ENCODE results near the gene KLF7. TPM values are rescaled to one million over a fixed set of nuclear protein-coding genes. Genes with fewer than 3 reads are reported as not detected.

KLF7 gene
- total RNA-seq: 10 to 100 TPM in 1 of 2 experiments, 1 to 10 TPM in 1; 8.2 to 10.1 TPM

DNA sequence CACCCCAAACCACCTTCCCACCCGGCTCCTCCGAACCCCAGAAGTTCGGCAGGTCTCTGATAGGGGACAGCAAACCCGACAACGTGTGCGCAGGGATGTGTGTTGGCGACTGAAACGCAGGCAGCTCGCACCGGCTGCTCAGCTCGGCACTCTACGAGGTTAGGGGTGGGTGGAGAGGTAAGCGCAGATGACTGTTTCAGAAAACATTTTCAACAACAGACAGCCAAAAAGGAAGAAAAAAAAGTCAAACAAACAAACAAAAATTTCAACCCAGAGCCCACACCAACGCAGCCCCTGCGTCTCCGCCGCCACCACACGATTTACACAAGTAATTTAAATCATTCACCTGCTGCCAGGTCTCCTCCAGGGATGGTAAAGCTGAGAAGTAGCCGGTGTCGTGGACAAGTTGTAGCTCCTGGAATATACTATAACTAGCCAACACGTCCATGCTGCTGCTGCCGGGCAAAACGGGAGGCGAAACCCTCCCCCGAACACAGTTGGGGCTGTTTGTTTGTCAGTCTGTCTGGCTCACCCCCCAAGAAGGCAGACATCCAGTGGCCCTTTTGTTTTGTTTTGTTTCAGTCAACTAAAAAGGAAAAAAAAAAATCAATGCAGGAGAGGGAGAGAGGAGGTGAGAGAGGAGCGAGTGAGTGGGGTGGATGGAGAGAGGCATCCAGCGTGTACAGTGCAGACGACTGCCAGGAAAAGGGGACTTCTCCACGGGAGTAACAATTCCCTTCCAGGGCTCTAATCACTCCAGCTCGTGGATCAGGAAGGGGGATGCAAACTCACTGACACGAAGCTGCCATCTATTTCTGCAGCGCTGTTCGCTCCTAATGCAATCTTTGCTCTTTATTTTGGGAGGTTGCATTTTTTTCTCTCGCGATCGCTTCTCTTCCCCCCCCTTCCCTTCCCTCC is at the start of gene KLF7:
Gene KLF7 (minus strand): TSS at position 828 of the 918 bp plus-strand sequence. CDS start 380 bp downstream, at position 448.
- H3K9me3 Mint-ChIP-seq: no peaks in the 10 kb centered on the region
- no peaks in the 10 kb centered on the region for H3K27me3 Mint-ChIP-seq
- peaks cover 56% of the 10 kb centered on the region for H3K4me1 Mint-ChIP-seq

GRCh38 chr2:207215308-207215707 is 49.6 kb upstream of the KLF7 start:
- H3K27me3 Mint-ChIP-seq: peaks cover 4% of the 10 kb centered on the region
- H3K36me3 Mint-ChIP-seq: no peaks in the 10 kb centered on the region
- no peak for DNase-seq
- no peak overlapping the region for H3K27ac Mint-ChIP-seq
- H3K9me3 Mint-ChIP-seq: peaks cover 3% of the 10 kb centered on the region
- peaks cover 15% of the 10 kb centered on the region for H3K4me1 Mint-ChIP-seq
- H3K4me3 Mint-ChIP-seq: no peak overlapping the region

More for the DNA sequence above, at the start of gene KLF7:
- Mint-ChIP-seq H3K36me3 (no peaks in the 10 kb centered on the region), H3K27ac (peak within 1 kb of the TSS; percentile 96), H3K4me3 (peak within 1 kb of the TSS; percentile 90)
- DNase-seq: peak; percentile 65

GRCh38 chr2:207214446-207214845 is 48.7 kb upstream of the KLF7 start:
- no peak overlapping the region for H3K4me3 Mint-ChIP-seq
- peaks cover 2% of the 10 kb centered on the region for H3K36me3 Mint-ChIP-seq
- no peak for DNase-seq
- H3K27me3 Mint-ChIP-seq: peaks cover 4% of the 10 kb centered on the region
- H3K27ac Mint-ChIP-seq: no peak overlapping the region
- H3K9me3 Mint-ChIP-seq: peaks cover 5% of the 10 kb centered on the region
- H3K4me1 Mint-ChIP-seq: peaks cover 15% of the 10 kb centered on the region

- no peaks in the 10 kb centered on the region for H3K27me3 Mint-ChIP-seq
Observed at GRCh38 chr2:207206011-207206410, 40.3 kb upstream of the KLF7 start.

DNA sequence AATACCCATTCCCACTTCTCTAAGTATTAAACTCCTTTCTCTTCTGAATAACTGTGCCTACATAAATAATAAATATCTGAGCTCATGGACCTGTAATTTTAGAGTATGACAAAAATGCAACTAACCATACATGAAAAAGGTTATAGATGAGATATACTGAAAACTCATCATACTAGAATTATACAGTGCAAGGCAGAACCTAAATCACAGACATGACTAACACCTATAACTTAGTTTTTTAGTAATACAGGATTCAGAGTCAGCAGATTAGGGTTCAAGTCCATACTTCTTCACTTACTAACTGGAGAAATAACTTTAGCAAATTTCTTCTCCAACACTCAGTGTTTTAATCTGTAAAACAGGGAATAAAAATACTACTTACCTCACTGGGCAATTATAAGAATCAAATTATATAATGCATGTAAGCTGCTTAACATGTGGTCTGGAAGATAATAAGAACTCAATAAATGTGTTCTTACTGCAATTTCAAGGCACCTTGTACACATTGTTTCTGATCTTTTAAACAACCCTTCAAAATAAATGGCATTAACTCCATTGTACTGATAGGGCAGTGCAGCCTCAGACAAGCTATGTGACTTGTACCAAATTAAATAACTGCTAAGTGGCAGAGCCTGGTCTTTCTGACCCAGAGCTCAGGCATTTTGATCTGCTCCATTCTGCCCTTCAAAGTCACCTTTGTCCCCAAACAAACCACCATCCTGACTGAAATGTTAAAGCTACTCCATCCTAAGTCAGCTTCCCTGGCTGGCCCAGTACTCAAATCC is 39.6 kb upstream of the KLF7 start:
- no peaks in the 10 kb centered on the region for H3K27me3 Mint-ChIP-seq
- no peak overlapping the region for H3K4me3 Mint-ChIP-seq
- peaks cover 2% of the 10 kb centered on the region for H3K9me3 Mint-ChIP-seq
- no peak for DNase-seq
- peaks cover 2% of the 10 kb centered on the region for H3K36me3 Mint-ChIP-seq
- H3K4me1 Mint-ChIP-seq: no peaks in the 10 kb centered on the region
- H3K27ac Mint-ChIP-seq: no peak overlapping the region

More at GRCh38 chr2:207206011-207206410, 40.3 kb upstream of the KLF7 start:
- DNase-seq: no peak
- H3K4me1 Mint-ChIP-seq: no peaks in the 10 kb centered on the region
- no peak overlapping the region for H3K4me3 Mint-ChIP-seq
- H3K9me3 Mint-ChIP-seq: peaks cover 2% of the 10 kb centered on the region
- H3K27ac Mint-ChIP-seq: no peak overlapping the region
- peaks cover 2% of the 10 kb centered on the region for H3K36me3 Mint-ChIP-seq

GRCh38 chr2:207203056-207203455 is 37.3 kb upstream of the KLF7 start:
- Mint-ChIP-seq H3K4me1 (no peaks in the 10 kb centered on the region), H3K27me3 (no peaks in the 10 kb centered on the region), H3K9me3 (peaks cover 3% of the 10 kb centered on the region), H3K27ac (no peak overlapping the region), H3K4me3 (no peak overlapping the region), H3K36me3 (peaks cover 3% of the 10 kb centered on the region)
- no peak for DNase-seq

DNA sequence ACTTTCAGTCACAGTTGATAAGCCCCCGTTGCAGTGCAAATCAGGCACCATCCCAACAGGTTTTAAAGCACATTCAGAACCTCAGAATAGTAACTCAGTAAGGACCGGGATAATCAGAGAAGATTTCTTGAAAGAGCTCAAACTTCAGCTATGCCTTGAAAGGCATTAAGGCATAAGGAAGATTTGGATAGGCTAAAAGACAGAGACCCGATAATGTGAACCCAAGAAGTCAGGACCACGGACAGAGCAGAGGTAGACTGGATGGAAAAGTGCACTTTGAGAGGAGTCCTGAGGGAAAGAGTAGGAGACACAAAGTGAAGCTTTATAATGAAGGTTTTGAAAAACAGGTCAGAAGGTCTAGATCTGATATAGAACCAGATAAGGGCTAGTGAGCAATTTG is 36.9 kb upstream of the KLF7 start:
- no peak overlapping the region for H3K4me3 Mint-ChIP-seq
- peaks cover 3% of the 10 kb centered on the region for H3K9me3 Mint-ChIP-seq
- peaks cover 3% of the 10 kb centered on the region for H3K36me3 Mint-ChIP-seq
- no peak for DNase-seq
- no peak overlapping the region for H3K27ac Mint-ChIP-seq
- no peaks in the 10 kb centered on the region for H3K4me1 Mint-ChIP-seq
- H3K27me3 Mint-ChIP-seq: no peaks in the 10 kb centered on the region

DNA sequence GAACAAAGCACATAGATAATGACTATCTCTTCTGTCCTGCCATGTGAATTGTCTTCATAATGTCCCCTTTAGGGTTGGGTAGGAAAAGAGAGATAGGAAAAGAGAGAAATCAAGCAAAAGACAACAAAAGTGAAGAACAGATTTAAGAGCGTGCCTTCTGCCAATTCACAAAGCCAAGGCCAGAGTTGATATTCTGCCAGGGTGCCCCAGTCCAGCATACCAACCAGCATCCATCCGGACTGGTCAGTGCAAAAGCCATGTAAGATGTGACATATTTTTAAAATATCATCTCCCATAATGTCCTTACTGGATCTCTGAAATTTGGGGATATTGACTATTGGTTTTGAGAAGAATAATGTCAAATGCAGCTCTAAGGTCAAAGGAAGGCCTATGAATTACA is 35.7 kb upstream of the KLF7 start:
- no peaks in the 10 kb centered on the region for H3K4me1 Mint-ChIP-seq
- H3K36me3 Mint-ChIP-seq: peaks cover 3% of the 10 kb centered on the region
- no peak overlapping the region for H3K27ac Mint-ChIP-seq
- no peak for DNase-seq
- H3K9me3 Mint-ChIP-seq: peaks cover 3% of the 10 kb centered on the region
- H3K27me3 Mint-ChIP-seq: no peaks in the 10 kb centered on the region
- no peak overlapping the region for H3K4me3 Mint-ChIP-seq

GRCh38 chr2:207200136-207200535 is 34.4 kb upstream of the KLF7 start:
- H3K27ac Mint-ChIP-seq: no peak overlapping the region
- no peak overlapping the region for H3K4me3 Mint-ChIP-seq
- peaks cover 3% of the 10 kb centered on the region for H3K36me3 Mint-ChIP-seq
- no peaks in the 10 kb centered on the region for H3K4me1 Mint-ChIP-seq
- no peak for DNase-seq
- H3K27me3 Mint-ChIP-seq: no peaks in the 10 kb centered on the region
- peaks cover 3% of the 10 kb centered on the region for H3K9me3 Mint-ChIP-seq

GRCh38 chr2:207194028-207194427 is 28.3 kb upstream of the KLF7 start:
- no peak overlapping the region for H3K27ac Mint-ChIP-seq
- no peaks in the 10 kb centered on the region for H3K27me3 Mint-ChIP-seq
- peaks cover 3% of the 10 kb centered on the region for H3K9me3 Mint-ChIP-seq
- peaks cover 4% of the 10 kb centered on the region for H3K4me1 Mint-ChIP-seq
- peaks cover 3% of the 10 kb centered on the region for H3K36me3 Mint-ChIP-seq
- DNase-seq: no peak
- no peak overlapping the region for H3K4me3 Mint-ChIP-seq

DNA sequence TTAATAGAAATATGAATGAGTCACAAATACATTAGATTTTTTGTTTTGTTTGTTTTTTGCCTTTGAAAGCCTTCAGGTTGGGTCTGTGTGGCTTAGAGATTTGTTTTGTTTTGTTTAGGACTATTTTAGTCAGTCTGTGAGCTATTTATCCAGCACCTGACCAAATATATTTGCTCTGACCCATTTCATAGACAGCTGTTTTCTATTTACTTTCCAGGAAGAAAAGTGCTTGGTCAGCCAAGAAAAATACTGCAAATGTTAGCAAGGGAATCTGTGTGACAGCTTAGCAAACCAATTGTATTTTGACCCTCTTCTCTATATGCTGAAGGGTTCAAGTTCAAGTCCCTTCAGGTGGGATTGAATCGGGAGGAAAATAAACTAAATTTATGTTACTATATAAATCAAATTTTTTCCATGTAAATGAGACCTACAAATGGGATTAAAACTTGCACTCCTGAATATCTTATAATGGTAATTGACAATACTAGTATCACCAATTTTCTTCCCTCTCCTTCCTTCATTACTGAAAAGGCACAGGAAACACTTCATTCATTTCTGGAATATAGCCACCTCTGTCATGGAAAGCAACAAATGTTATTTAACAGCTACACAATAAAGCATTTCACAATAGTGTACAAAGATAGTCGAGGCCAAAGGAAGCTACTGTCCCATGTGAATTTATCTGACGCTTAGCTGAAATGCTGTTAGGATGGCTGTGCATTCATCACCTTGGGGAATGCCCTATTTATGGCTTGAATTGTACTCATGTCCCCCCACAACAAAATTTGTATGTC is 23.1 kb upstream of the KLF7 start:
- H3K36me3 Mint-ChIP-seq: peaks cover 2% of the 10 kb centered on the region
- H3K27me3 Mint-ChIP-seq: peaks cover 3% of the 10 kb centered on the region
- no peak overlapping the region for H3K4me3 Mint-ChIP-seq
- no peak for DNase-seq
- H3K9me3 Mint-ChIP-seq: peaks cover 8% of the 10 kb centered on the region
- peaks cover 4% of the 10 kb centered on the region for H3K4me1 Mint-ChIP-seq
- no peak overlapping the region for H3K27ac Mint-ChIP-seq

DNA sequence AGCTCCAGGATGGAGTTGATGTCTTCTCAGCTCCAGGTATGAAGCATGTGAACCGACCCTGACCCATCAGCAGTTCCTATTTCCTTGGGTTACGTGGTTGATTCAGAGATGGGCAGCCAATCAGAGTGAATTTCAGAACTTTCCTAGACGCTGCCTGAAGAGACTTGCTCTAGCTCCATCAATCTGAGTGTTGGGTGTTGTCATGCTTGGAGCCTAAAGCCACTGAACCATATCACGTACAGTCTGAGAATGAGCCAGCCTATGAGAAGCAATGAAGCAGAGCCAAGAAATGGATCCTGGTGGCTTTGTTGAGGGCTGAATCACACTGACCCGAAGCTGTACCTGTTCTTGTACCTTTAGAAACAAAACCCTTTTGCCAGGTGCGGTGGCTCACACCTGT is 19.6 kb upstream of the KLF7 start:
- Mint-ChIP-seq H3K36me3 (peaks cover 2% of the 10 kb centered on the region), H3K4me1 (no peaks in the 10 kb centered on the region), H3K27me3 (peaks cover 3% of the 10 kb centered on the region)

GRCh38 chr2:207184768-207185167 is 19.0 kb upstream of the KLF7 start:
- peaks cover 2% of the 10 kb centered on the region for H3K36me3 Mint-ChIP-seq
- H3K27me3 Mint-ChIP-seq: peaks cover 3% of the 10 kb centered on the region
- no peak overlapping the region for H3K4me3 Mint-ChIP-seq
- no peak for DNase-seq
- no peak overlapping the region for H3K27ac Mint-ChIP-seq
- no peaks in the 10 kb centered on the region for H3K4me1 Mint-ChIP-seq
- H3K9me3 Mint-ChIP-seq: peaks cover 8% of the 10 kb centered on the region

More for the DNA sequence above, 19.6 kb upstream of the KLF7 start:
- H3K4me3 Mint-ChIP-seq: no peak overlapping the region
- no peak overlapping the region for H3K27ac Mint-ChIP-seq
- H3K9me3 Mint-ChIP-seq: peaks cover 8% of the 10 kb centered on the region
- DNase-seq: no peak

GRCh38 chr2:207184348-207184747 is 18.6 kb upstream of the KLF7 start:
- H3K27me3 Mint-ChIP-seq: peaks cover 3% of the 10 kb centered on the region
- H3K4me3 Mint-ChIP-seq: no peak overlapping the region
- peaks cover 2% of the 10 kb centered on the region for H3K36me3 Mint-ChIP-seq
- no peak overlapping the region for H3K27ac Mint-ChIP-seq
- DNase-seq: no peak
- no peaks in the 10 kb centered on the region for H3K4me1 Mint-ChIP-seq
- H3K9me3 Mint-ChIP-seq: peaks cover 8% of the 10 kb centered on the region

DNA sequence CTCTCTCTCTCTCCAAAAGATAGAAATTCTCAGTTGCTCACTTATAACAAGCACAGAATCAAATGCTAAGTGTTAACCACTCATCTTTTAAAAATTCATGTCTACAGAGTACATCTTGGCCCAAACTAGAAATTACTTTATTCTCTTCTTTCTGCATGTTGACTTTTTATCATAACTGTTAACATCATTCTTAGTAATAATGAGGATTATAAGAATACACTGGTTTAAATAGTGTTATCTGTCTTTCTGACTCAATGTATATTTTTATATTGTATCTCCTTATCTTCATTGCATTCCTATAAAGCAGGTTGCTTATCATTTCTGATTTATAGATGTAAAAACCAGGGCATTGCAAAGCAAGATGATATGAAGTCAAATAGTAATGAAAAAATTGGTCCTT is 17.8 kb upstream of the KLF7 start:
- Mint-ChIP-seq H3K4me3 (no peak overlapping the region), H3K27me3 (peaks cover 3% of the 10 kb centered on the region), H3K9me3 (peaks cover 8% of the 10 kb centered on the region), H3K27ac (no peak overlapping the region), H3K4me1 (no peaks in the 10 kb centered on the region), H3K36me3 (peaks cover 2% of the 10 kb centered on the region)
- no peak for DNase-seq
